Tibial nerve (tissue), 4 donors: ENCODE results near the gene CACNG3. TPM values are rescaled to one million over a fixed set of nuclear protein-coding genes. Genes with fewer than 3 reads are reported as not detected.

Source experiments
- DNase-seq, 2 donors: peaks; one replicate each; pipeline ENCODE4 v3.0.0-alpha.2; 2019; ENCODE audit warnings: low spot score in 2 of 2
- H3K27ac ChIP-seq, 4 donors: fragments of 200-600 bp; sonication (generic) in 3 of 4; one replicate each; pipeline ENCODE4 v1.5.1; 2017 to 2019; ENCODE audit warnings: mild to moderate bottlenecking in 1 of 4
- H3K27me3 ChIP-seq, 2 donors: fragments of 200-600 bp; sonication (generic) in 1 of 2; one replicate each; pipeline versions ENCODE4 v1.5.1 to v1.6.0; 2017 to 2019
- H3K36me3 ChIP-seq, 3 donors: fragments of 200-600 bp; sonication (generic); one replicate each; pipeline ENCODE4 v1.5.1; 2018 to 2019
- H3K4me1 ChIP-seq, 4 donors: fragments of 200-600 bp; sonication (generic) in 3 of 4; one replicate each; pipeline ENCODE4 v1.5.1; 2017 to 2019
- H3K4me3 ChIP-seq, 4 donors: fragments of 200-600 bp; sonication (generic) in 3 of 4; one replicate each; pipeline ENCODE4 v1.5.1; 2017 to 2019; ENCODE audit warnings: mild to moderate bottlenecking in 1 of 4, moderate library complexity in 1 of 4
- H3K9me3 ChIP-seq, 4 donors: fragments of 200-600 bp; sonication (generic) in 3 of 4; one replicate each; pipeline ENCODE4 v1.5.1; 2017 to 2019
- CTCF ChIP-seq, 5 experiments: fragments of 200-600 bp in 3 of 5; fragments of 450-650 bp in 2 of 5; sonication (generic) in 3 of 5; IDR thresholded peaks; one replicate each; pipeline ENCODE4 v1.5.1; 2016 to 2019; ENCODE audit warnings: antibody characterized with exemption in 5 of 5, mild to moderate bottlenecking in 3 of 5, moderate library complexity in 2 of 5
- EP300 ChIP-seq, 2 donors: sonication (generic); formaldehyde crosslinking; IDR thresholded peaks; one replicate each; pipeline ENCODE4 v1.6.1; 2017; ENCODE audit warnings: antibody characterized with exemption in 2 of 2, mild to moderate bottlenecking in 1 of 2
- POLR2A ChIP-seq, 2 donors: fragments of 450-650 bp; IDR thresholded peaks; one replicate each; pipeline ENCODE4 v1.6.1; 2017; ENCODE audit warnings: antibody characterized with exemption in 2 of 2, mild to moderate bottlenecking in 2 of 2, moderate library complexity in 2 of 2
- WGBS, 2 donors: methylation state at CpG; one replicate each; pipeline ENCODE4 v1.1.5; 2018; 5-methylcytosine and 5-hydroxymethylcytosine counted together
- total RNA-seq, 4 donors: library from RNA; depleted of rRNA; stranded (reverse); fragments of >200 nt; gene quantifications; one replicate each; pipeline ENCODE4 v1.1.0, GENCODE V29; 2016

CACNG3 gene
- total RNA-seq, 4 donors from 2014 or later, result not detected

GRCh38 chr16:24273508-24274182 lies 17.5 kb downstream of the CACNG3 start:
- TF ChIP-seq POLR2A (IDR thresholded peaks at IDR 0.05) (no peak), EP300 (IDR thresholded peaks at IDR 0.05) (no peak), CTCF (IDR thresholded peaks at IDR 0.05) (no peak)
- no peaks in the 10 kb centered on the region for H3K4me1 ChIP-seq
- no peaks in the 10 kb centered on the region for H3K27me3 ChIP-seq
- no peaks in the 10 kb centered on the region for H3K36me3 ChIP-seq
- H3K9me3 ChIP-seq, result no peaks in the 10 kb centered on the region
- WGBS, 2 donors, result 92 to 94% methylated on average over 8 of the region's 8 CpGs
- DNase-seq, result no peak
- no peak overlapping the region for H3K4me3 ChIP-seq
- H3K27ac ChIP-seq, result no peak overlapping the region

- no peaks in the 10 kb centered on the region for H3K9me3 ChIP-seq
- H3K4me1 ChIP-seq, result no peaks in the 10 kb centered on the region
- WGBS, 2 donors, result 98% methylated on average over 2 of the region's 2 CpGs
- TF ChIP-seq POLR2A (IDR thresholded peaks at IDR 0.05) (no peak), EP300 (IDR thresholded peaks at IDR 0.05) (no peak)
- no peak overlapping the region for H3K27ac ChIP-seq
- no peaks in the 10 kb centered on the region for H3K36me3 ChIP-seq
- DNase-seq, result no peak
- no peaks in the 10 kb centered on the region for H3K27me3 ChIP-seq
- H3K4me3 ChIP-seq, result no peak overlapping the region
Observed at GRCh38 chr16:24275413-24275812, 19.3 kb downstream of the CACNG3 start.

- Histone ChIP-seq H3K4me1 (no peaks in the 10 kb centered on the region), H3K9me3 (no peaks in the 10 kb centered on the region), H3K4me3 (no peak overlapping the region), H3K36me3 (no peaks in the 10 kb centered on the region), H3K27ac (no peak overlapping the region), H3K27me3 (no peaks in the 10 kb centered on the region)
- DNase-seq, result no peak
- 38 to 44% methylated on average over 8 of the region's 8 CpGs for WGBS, 2 donors
- no peak for TF ChIP-seq CTCF (IDR thresholded peaks at IDR 0.05)
- TF ChIP-seq POLR2A (IDR thresholded peaks at IDR 0.05), result no peak
- no peak for TF ChIP-seq EP300 (IDR thresholded peaks at IDR 0.05)
Observed at GRCh38 chr16:24279982-24280515, 23.9 kb downstream of the CACNG3 start.

- 77 to 79% methylated on average over 4 of the region's 4 CpGs for WGBS, 2 donors
- DNase-seq, result no peak
- Histone ChIP-seq H3K27ac (no peak overlapping the region), H3K4me1 (no peaks in the 10 kb centered on the region), H3K36me3 (no peaks in the 10 kb centered on the region), H3K4me3 (no peak overlapping the region), H3K9me3 (no peaks in the 10 kb centered on the region), H3K27me3 (no peaks in the 10 kb centered on the region)
- TF ChIP-seq EP300 (IDR thresholded peaks at IDR 0.05), result no peak
- TF ChIP-seq CTCF (IDR thresholded peaks at IDR 0.05), result no peak
- no peak for TF ChIP-seq POLR2A (IDR thresholded peaks at IDR 0.05)
Observed at GRCh38 chr16:24281466-24281865, 25.3 kb downstream of the CACNG3 start.

GRCh38 chr16:24282141-24282540 lies 26.0 kb downstream of the CACNG3 start:
- Histone ChIP-seq H3K27ac (no peak overlapping the region), H3K9me3 (no peaks in the 10 kb centered on the region), H3K4me1 (no peaks in the 10 kb centered on the region), H3K36me3 (no peaks in the 10 kb centered on the region), H3K4me3 (no peak overlapping the region), H3K27me3 (no peaks in the 10 kb centered on the region)
- no peak for TF ChIP-seq CTCF (IDR thresholded peaks at IDR 0.05)
- TF ChIP-seq POLR2A (IDR thresholded peaks at IDR 0.05), result no peak
- no peak for TF ChIP-seq EP300 (IDR thresholded peaks at IDR 0.05)
- WGBS, 2 donors, result 79 to 86% methylated on average over 13 of the region's 13 CpGs
- no peak for DNase-seq
